ENCODE measurements around the gene OR9I1. TPM values are rescaled to one million over a fixed set of nuclear protein-coding genes. Genes with fewer than 3 reads are reported as not detected.

OR9I1 gene
- total and polyA plus RNA-seq, 4 donors = not detected

- H3K27ac ChIP-seq (ENCODE audit: low read depth in 1 of 2, low read length in 2 of 2) = no peak overlapping the region
- WGBS = 54% methylated on average over 7 of the region's 7 CpGs
- no peak overlapping the region for H3K4me3 ChIP-seq (ENCODE audit: low read depth in 1 of 3, low read length in 3 of 3)
- no peaks in the 10 kb centered on the region for H3K4me1 ChIP-seq (ENCODE audit: control insufficient read depth in 4 of 4, insufficient read depth in 4 of 4, low read length in 3 of 4)
- H3K9ac ChIP-seq (ENCODE audit: low read depth in 1 of 2, low read length in 2 of 2) = no peak overlapping the region
- no peak for DNase-seq (ENCODE audit: low spot score)
- TF ChIP-seq REST (IDR thresholded peaks at IDR 0.05) (no peak), RAD21 (IDR thresholded peaks at IDR 0.05) (no peak), HNF4A (conservative IDR thresholded peaks at IDR 0.05) (no peak), GABPA (IDR thresholded peaks at IDR 0.05 in 1 of 2, conservative IDR thresholded peaks at IDR 0.05 in 1 of 2) (no peak), RXRA (IDR thresholded peaks at IDR 0.05) (no peak), EGR1 (IDR thresholded peaks at IDR 0.05; ENCODE audit: low read depth in 2 of 2) (no peak), ATF3 (IDR thresholded peaks at IDR 0.05) (no peak), FOXA2 (IDR thresholded peaks at IDR 0.05) (no peak), SP1 (IDR thresholded peaks at IDR 0.05) (no peak), FOXA1 (IDR thresholded peaks at IDR 0.05) (no peak), ZBTB33 (IDR thresholded peaks at IDR 0.05) (no peak), NR2F2 (IDR thresholded peaks at IDR 0.05) (no peak), JUND (IDR thresholded peaks at IDR 0.05) (no peak), HNF4G (IDR thresholded peaks at IDR 0.05) (no peak), YY1 (IDR thresholded peaks at IDR 0.05) (no peak), CTCF (IDR thresholded peaks at IDR 0.05; ENCODE audit: low read depth, low read length, missing input control) (no peak)
- H3K27me3 ChIP-seq (ENCODE audit: control insufficient read depth in 4 of 4, insufficient read depth in 4 of 4, low read length in 3 of 4) = no peaks in the 10 kb centered on the region
- H3K9me3 ChIP-seq (ENCODE audit: control insufficient read depth in 4 of 4, low read length in 3 of 4) = no peaks in the 10 kb centered on the region
- H3K36me3 ChIP-seq (ENCODE audit: control insufficient read depth in 4 of 4, insufficient read depth in 3 of 4, low read depth in 1 of 4, low read length in 3 of 4) = no peaks in the 10 kb centered on the region
These were observed 8.2 kb upstream of the OR9I1 start for GRCh38 chr11:58133309-58134076.

All from liver (tissue), 9 donors.